ENCODE data around the gene PBX3.
"Not testable (repeated sequence)": the region's sequence is repeated elsewhere in the genome, so short reads cannot be mapped to it uniquely, and the experiment has no call there.

Gene PBX3

DNA sequence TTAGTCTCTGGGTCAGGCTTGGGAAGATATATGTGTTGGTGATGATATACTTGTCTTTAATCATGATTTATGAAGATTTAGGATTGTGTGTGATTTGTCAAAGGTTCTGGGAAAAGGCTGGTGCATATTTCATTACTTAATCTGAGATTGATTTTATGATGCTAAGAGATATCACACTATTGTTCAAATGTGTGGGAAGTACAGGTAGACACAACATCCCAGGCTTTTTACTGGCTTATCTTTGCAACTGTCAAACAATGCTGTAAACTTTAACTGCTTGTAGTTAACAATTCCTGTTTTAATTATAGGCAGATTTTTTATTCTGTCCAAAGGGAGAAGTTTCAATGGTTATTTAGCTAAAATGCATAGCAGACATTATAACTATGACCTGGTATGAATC is 23.9 kb downstream of the PBX3 start:
- Mint-ChIP-seq H3K9me3 (no peaks in the 10 kb centered on the region), H3K36me3 (ENCODE audit: low read depth) (peaks cover 9% of the 10 kb centered on the region), H3K4me1 (ENCODE audit: low read depth) (peaks cover 24% of the 10 kb centered on the region), H3K27ac (no peak overlapping the region), H3K4me3 (no peak overlapping the region), H3K27me3 (no peaks in the 10 kb centered on the region)
- intact Hi-C loops (cut with micrococcal nuclease), result no loop called here

- Mint-ChIP-seq H3K36me3 (ENCODE audit: low read depth) (peaks cover 9% of the 10 kb centered on the region), H3K4me1 (ENCODE audit: low read depth) (peaks cover 24% of the 10 kb centered on the region), H3K9me3 (no peaks in the 10 kb centered on the region), H3K4me3 (no peak overlapping the region), H3K27ac (no peak overlapping the region), H3K27me3 (no peaks in the 10 kb centered on the region)
- intact Hi-C loops (cut with micrococcal nuclease), result no loop called here
These were observed 25.6 kb downstream of the PBX3 start for GRCh38 chr9:125772740-125773139.

- peaks cover 24% of the 10 kb centered on the region for H3K4me1 Mint-ChIP-seq (ENCODE audit: low read depth)
- no peak overlapping the region for H3K4me3 Mint-ChIP-seq
- intact Hi-C loops (cut with micrococcal nuclease), result no loop called here
- no peaks in the 10 kb centered on the region for H3K9me3 Mint-ChIP-seq
- no peak overlapping the region for H3K27ac Mint-ChIP-seq
- H3K36me3 Mint-ChIP-seq (ENCODE audit: low read depth), result peaks cover 9% of the 10 kb centered on the region
- no peaks in the 10 kb centered on the region for H3K27me3 Mint-ChIP-seq
These were observed 26.9 kb downstream of the PBX3 start for GRCh38 chr9:125774106-125774505.

DNA sequence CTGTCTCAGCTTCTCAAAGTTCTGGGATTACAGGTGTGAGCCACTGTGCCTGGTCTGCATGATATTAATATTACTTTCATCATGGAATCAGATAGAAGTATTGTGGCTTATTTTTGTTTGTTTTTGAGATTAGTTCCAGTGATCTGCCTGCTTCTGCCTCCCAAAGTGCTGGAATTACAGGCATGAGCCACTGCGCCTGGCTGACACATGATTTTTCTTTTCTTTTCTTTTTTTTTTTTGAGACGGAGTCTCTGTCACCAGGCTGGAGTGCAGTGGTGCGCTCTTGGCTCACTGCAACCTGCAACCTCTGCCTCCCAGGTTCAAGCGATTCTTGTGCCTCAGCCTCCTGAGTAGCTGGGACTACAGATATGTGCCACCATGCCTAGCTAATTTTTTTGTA is 29.6 kb downstream of the PBX3 start:
- H3K27me3 Mint-ChIP-seq; H3K4me3 Mint-ChIP-seq; H3K27ac Mint-ChIP-seq; H3K9me3 Mint-ChIP-seq; intact Hi-C loops (cut with micrococcal nuclease): not testable (repeated sequence)
- Mint-ChIP-seq H3K36me3 (ENCODE audit: low read depth) (peaks cover 20% of the 10 kb centered on the region), H3K4me1 (ENCODE audit: low read depth) (peaks cover 18% of the 10 kb centered on the region)

DNA sequence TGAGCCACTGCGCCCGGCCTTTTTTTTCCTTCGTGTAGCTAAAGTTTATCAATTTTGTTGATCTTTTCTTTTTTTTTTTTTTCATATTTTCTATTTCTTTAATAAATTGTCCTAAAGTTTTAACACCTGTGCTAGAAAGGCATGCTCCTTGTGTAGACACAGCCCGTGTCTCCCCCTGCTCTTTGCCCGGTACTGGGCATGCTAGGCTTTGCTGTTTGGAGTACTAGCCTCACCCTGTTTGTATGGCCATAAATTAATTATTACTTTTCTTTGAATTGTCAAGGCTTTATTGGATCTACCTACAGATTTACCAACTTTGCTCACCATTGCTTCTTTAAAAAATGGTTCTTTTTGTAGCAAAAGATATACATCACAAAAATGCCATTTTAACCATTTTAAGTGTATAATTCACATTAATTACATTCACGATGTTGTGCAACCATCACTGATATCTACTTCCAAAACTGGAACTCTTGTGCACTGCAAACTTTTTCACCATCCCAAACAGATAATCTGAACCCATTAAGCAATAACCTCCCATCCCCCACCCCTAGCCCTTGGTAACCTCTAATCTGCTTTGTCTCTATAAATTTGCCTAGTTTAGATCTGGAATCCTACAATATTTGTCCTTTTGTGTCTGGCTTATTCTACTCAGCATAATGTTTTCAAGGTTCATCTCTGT is 31.5 kb downstream of the PBX3 start:
- peaks cover 27% of the 10 kb centered on the region for H3K36me3 Mint-ChIP-seq (ENCODE audit: low read depth)
- H3K27ac Mint-ChIP-seq; H3K9me3 Mint-ChIP-seq; H3K27me3 Mint-ChIP-seq; H3K4me1 Mint-ChIP-seq (ENCODE audit: low read depth); intact Hi-C loops (cut with micrococcal nuclease); H3K4me3 Mint-ChIP-seq: not testable (repeated sequence)

- H3K27me3 Mint-ChIP-seq; intact Hi-C loops (cut with micrococcal nuclease); H3K4me1 Mint-ChIP-seq (ENCODE audit: low read depth); H3K27ac Mint-ChIP-seq; H3K9me3 Mint-ChIP-seq; H3K4me3 Mint-ChIP-seq: not testable (repeated sequence)
- peaks cover 28% of the 10 kb centered on the region for H3K36me3 Mint-ChIP-seq (ENCODE audit: low read depth)
These were observed 32.0 kb downstream of the PBX3 start for GRCh38 chr9:125779220-125779565.

- Mint-ChIP-seq H3K27ac (no peak overlapping the region), H3K27me3 (no peaks in the 10 kb centered on the region), H3K36me3 (ENCODE audit: low read depth) (peaks cover 42% of the 10 kb centered on the region), H3K4me3 (no peak overlapping the region), H3K9me3 (no peaks in the 10 kb centered on the region), H3K4me1 (ENCODE audit: low read depth) (peaks cover 35% of the 10 kb centered on the region)
- intact Hi-C loops (cut with micrococcal nuclease), result no loop called here
These were observed 35.5 kb downstream of the PBX3 start for GRCh38 chr9:125782718-125783117.

- Mint-ChIP-seq H3K36me3 (ENCODE audit: low read depth) (peaks cover 44% of the 10 kb centered on the region), H3K4me3 (no peak overlapping the region), H3K4me1 (ENCODE audit: low read depth) (peaks cover 48% of the 10 kb centered on the region), H3K9me3 (no peaks in the 10 kb centered on the region), H3K27ac (peak overlapping the region; percentile 89), H3K27me3 (no peaks in the 10 kb centered on the region)
- intact Hi-C loops (cut with micrococcal nuclease), result no loop called here
These were observed 37.3 kb downstream of the PBX3 start for GRCh38 chr9:125784286-125785049.

- intact Hi-C loops (cut with micrococcal nuclease), result no loop called here
- H3K27ac Mint-ChIP-seq, result peak overlapping the region; percentile 89
- H3K27me3 Mint-ChIP-seq, result no peaks in the 10 kb centered on the region
- H3K9me3 Mint-ChIP-seq, result no peaks in the 10 kb centered on the region
- H3K4me1 Mint-ChIP-seq (ENCODE audit: low read depth), result peaks cover 52% of the 10 kb centered on the region
- peaks cover 44% of the 10 kb centered on the region for H3K36me3 Mint-ChIP-seq (ENCODE audit: low read depth)
- peak overlapping the region; percentile 59 for H3K4me3 Mint-ChIP-seq
These were observed 38.1 kb downstream of the PBX3 start for GRCh38 chr9:125785248-125785751.

DNA sequence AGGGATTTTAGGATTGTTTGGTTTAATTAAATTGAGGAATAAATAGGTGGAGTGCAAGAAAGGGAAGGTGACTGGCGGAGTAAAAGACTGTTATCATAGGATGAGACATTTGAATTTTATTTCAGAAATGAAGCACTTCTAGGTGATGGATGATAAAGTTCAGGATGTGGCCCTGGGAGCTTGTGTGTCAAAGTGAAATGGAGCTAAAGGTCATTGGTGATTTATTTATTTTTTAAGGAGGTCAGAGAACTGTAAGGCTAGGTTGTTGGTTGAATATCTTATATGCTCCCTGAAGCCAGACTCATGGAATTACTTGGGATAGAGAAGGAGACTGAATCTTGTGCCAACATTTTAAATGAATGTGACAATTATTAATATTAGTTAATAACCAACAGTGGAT is 40.5 kb downstream of the PBX3 start:
- H3K27me3 Mint-ChIP-seq, result no peaks in the 10 kb centered on the region
- no peak overlapping the region for H3K27ac Mint-ChIP-seq
- peaks cover 40% of the 10 kb centered on the region for H3K36me3 Mint-ChIP-seq (ENCODE audit: low read depth)
- H3K9me3 Mint-ChIP-seq, result peaks cover 9% of the 10 kb centered on the region
- H3K4me3 Mint-ChIP-seq, result no peak overlapping the region
- H3K4me1 Mint-ChIP-seq (ENCODE audit: low read depth), result peaks cover 63% of the 10 kb centered on the region
- intact Hi-C loops (cut with micrococcal nuclease), result no loop called here

DNA sequence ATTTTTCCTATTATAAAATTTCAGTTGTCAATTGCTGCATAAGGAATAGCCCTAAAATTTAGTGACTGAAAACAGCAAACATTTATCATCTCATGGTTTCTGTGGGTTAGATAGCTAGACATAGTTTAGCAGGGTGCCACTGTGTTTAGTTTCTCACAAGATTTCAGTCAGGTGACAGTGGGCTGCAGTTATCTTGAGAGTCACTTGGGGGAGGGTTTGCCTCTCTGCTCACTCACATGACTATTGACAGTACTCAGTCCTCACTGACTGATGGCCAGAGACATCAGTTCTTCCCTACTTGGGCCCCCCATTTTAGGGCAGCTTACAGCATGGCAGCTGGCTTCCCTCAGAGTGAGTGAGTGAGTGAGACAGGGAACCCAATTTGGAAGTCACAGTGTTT is 42.0 kb downstream of the PBX3 start:
- H3K36me3 Mint-ChIP-seq (ENCODE audit: low read depth), result peaks cover 29% of the 10 kb centered on the region
- intact Hi-C loops (cut with micrococcal nuclease), result no loop called here

DNA sequence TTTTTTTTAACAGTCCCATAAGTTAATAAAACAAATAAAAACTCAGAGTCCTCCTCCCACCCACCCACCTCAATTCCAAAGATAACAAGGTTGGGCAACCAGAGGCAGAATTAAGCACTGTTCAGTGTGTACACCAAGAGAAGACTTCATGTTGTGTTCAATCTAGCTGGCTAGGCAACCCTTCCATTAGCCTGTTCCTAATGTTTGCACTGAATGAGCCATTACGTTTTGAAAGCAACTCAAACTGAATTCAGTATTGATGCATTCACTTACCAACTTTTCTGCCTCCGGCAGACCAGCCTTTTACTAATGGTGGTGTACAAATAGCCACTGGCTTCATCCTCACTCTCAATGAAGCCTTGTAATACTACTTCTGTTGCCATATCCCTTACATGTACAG is 47.5 kb downstream of the PBX3 start:
- H3K27ac Mint-ChIP-seq, result no peak overlapping the region
- no peak overlapping the region for H3K4me3 Mint-ChIP-seq
- intact Hi-C loops (cut with micrococcal nuclease), result no loop called here
- H3K9me3 Mint-ChIP-seq, result peaks cover 9% of the 10 kb centered on the region
- peaks cover 13% of the 10 kb centered on the region for H3K36me3 Mint-ChIP-seq (ENCODE audit: low read depth)
- peaks cover 13% of the 10 kb centered on the region for H3K4me1 Mint-ChIP-seq (ENCODE audit: low read depth)
- H3K27me3 Mint-ChIP-seq, result no peaks in the 10 kb centered on the region

More for the DNA sequence above, 42.0 kb downstream of the PBX3 start:
- Mint-ChIP-seq H3K4me3 (no peak overlapping the region), H3K27me3 (no peaks in the 10 kb centered on the region), H3K4me1 (ENCODE audit: low read depth) (peaks cover 60% of the 10 kb centered on the region), H3K9me3 (peaks cover 9% of the 10 kb centered on the region), H3K27ac (no peak overlapping the region)

DNA sequence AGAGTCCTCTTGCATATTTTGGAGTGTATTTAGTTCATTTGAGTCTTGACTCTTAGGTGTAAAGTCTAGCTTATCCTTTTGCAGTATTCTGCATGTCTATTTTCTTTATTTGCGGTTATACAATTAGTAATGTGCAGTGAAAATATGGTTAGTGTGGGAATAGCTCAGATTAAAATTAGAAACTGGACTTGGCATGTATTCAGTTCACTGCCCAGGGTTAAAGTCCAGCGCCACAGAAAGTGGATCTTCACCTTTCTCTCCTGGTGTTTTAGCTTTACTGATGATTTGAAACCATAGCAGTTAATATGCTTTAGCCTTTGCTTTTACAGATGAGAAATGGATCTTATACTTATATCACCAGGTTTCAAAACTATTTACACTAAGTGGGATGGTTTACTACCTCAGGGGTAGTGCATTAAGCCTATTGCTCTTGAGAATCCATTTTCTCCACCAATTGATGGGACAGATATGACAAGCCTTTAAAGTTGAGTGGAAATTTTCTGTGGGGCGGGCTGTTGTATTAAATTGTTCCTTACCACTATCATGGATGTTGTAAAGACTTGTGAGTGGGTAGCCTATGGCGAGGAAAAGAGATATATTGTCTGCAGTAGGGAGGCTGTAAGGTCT is 48.9 kb downstream of the PBX3 start:
- Mint-ChIP-seq H3K27me3 (no peaks in the 10 kb centered on the region), H3K27ac (no peak overlapping the region), H3K36me3 (ENCODE audit: low read depth) (peaks cover 12% of the 10 kb centered on the region), H3K9me3 (peaks cover 7% of the 10 kb centered on the region), H3K4me1 (ENCODE audit: low read depth) (peaks cover 10% of the 10 kb centered on the region), H3K4me3 (no peak overlapping the region)
- intact Hi-C loops (cut with micrococcal nuclease), result no loop called here

DNA sequence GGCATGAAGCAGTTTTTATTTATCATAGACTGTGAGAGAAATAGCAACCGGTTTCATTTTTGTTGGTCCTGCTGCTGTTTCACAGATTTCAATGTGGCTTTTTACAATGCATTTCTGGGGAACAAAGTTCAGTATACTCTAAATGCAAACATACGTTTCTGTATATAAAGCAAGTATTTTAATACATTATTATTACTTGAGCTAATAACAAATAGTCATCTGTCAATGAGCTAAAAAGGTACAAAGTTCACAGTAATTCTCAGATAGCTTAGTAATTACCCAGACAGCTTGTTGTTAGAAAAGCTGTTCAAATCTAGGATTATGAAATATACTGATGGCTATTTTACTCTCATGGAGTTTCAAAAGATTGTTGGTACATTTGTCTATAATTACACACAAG is 50.8 kb downstream of the PBX3 start:
- peaks cover 18% of the 10 kb centered on the region for H3K36me3 Mint-ChIP-seq (ENCODE audit: low read depth)
- no peak overlapping the region for H3K4me3 Mint-ChIP-seq
- no peaks in the 10 kb centered on the region for H3K9me3 Mint-ChIP-seq
- intact Hi-C loops (cut with micrococcal nuclease), result no loop called here
- no peaks in the 10 kb centered on the region for H3K4me1 Mint-ChIP-seq (ENCODE audit: low read depth)
- H3K27ac Mint-ChIP-seq, result no peak overlapping the region
- no peaks in the 10 kb centered on the region for H3K27me3 Mint-ChIP-seq

Measured in dendritic cell treated with granulocyte-macrophage colony-stimulating factor and Interleukin-4, amounts not matched to agents 40 ng/mL and 50 ng/mL, for 4 days (primary cell).